ENCODE results near the gene C5orf15.

DNA sequence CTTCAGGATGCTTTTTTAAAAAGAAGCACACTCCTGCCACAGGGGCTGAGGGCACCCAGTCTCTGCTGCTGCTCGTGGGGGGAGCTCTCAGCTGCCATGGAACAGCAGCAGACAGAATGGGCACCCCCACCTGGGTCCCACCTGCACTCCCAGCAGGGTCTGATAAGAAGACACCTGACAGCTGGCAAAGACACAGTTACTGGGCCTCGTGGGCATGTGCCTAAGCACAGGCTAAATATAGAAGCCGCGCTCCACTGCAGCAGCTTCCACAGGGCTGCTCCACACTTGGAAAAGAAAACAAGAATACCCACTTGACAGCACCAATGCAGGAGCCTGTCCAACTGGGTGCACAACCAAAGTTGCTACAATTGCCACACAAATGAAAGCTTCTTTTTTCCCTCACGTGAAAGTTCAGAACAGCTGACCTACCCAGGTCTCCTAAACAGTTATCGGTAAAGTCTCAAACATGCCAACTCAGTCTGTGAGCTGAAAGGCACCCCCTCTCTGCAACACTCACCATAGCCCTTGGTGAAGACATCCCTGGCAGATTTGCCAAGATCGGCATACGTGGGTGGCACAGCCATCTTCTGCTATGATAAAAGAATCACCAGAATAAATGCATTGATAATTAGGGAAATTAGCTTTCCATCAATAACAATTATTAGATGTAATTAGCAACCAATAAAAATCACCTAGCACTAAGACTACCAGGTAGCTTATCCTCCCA, 24.2 kb upstream of the C5orf15 start:
- no peak for TF ChIP-seq POLR2AphosphoS5 (IDR thresholded peaks at IDR 0.05; ENCODE audit: low read depth)
- no peak for TF ChIP-seq CTCF (conservative IDR thresholded peaks at IDR 0.05; ENCODE audit: low read depth in 2 of 2)
- TF ChIP-seq STAT1 (IDR thresholded peaks at IDR 0.05; ENCODE audit: unreplicated experiment) = no peak
- TF ChIP-seq CREB1 (CRISPR knock-in tag; IDR thresholded peaks at IDR 0.05; ENCODE audit: low read depth) = no peak
- TF ChIP-seq EZH2 (IDR thresholded peaks at IDR 0.05; ENCODE audit: low read depth, unreplicated experiment) = no peak
- TF ChIP-seq, protein P1, sequence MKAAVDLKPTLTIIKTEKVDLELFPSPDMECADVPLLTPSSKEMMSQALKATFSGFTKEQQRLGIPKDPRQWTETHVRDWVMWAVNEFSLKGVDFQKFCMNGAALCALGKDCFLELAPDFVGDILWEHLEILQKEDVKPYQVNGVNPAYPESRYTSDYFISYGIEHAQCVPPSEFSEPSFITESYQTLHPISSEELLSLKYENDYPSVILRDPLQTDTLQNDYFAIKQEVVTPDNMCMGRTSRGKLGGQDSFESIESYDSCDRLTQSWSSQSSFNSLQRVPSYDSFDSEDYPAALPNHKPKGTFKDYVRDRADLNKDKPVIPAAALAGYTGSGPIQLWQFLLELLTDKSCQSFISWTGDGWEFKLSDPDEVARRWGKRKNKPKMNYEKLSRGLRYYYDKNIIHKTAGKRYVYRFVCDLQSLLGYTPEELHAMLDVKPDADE (IDR thresholded peaks at IDR 0.05) = no peak
- no peak for TF ChIP-seq EZH2phosphoT487 (IDR thresholded peaks at IDR 0.05; ENCODE audit: unreplicated experiment)
- TF ChIP-seq, protein P2, sequence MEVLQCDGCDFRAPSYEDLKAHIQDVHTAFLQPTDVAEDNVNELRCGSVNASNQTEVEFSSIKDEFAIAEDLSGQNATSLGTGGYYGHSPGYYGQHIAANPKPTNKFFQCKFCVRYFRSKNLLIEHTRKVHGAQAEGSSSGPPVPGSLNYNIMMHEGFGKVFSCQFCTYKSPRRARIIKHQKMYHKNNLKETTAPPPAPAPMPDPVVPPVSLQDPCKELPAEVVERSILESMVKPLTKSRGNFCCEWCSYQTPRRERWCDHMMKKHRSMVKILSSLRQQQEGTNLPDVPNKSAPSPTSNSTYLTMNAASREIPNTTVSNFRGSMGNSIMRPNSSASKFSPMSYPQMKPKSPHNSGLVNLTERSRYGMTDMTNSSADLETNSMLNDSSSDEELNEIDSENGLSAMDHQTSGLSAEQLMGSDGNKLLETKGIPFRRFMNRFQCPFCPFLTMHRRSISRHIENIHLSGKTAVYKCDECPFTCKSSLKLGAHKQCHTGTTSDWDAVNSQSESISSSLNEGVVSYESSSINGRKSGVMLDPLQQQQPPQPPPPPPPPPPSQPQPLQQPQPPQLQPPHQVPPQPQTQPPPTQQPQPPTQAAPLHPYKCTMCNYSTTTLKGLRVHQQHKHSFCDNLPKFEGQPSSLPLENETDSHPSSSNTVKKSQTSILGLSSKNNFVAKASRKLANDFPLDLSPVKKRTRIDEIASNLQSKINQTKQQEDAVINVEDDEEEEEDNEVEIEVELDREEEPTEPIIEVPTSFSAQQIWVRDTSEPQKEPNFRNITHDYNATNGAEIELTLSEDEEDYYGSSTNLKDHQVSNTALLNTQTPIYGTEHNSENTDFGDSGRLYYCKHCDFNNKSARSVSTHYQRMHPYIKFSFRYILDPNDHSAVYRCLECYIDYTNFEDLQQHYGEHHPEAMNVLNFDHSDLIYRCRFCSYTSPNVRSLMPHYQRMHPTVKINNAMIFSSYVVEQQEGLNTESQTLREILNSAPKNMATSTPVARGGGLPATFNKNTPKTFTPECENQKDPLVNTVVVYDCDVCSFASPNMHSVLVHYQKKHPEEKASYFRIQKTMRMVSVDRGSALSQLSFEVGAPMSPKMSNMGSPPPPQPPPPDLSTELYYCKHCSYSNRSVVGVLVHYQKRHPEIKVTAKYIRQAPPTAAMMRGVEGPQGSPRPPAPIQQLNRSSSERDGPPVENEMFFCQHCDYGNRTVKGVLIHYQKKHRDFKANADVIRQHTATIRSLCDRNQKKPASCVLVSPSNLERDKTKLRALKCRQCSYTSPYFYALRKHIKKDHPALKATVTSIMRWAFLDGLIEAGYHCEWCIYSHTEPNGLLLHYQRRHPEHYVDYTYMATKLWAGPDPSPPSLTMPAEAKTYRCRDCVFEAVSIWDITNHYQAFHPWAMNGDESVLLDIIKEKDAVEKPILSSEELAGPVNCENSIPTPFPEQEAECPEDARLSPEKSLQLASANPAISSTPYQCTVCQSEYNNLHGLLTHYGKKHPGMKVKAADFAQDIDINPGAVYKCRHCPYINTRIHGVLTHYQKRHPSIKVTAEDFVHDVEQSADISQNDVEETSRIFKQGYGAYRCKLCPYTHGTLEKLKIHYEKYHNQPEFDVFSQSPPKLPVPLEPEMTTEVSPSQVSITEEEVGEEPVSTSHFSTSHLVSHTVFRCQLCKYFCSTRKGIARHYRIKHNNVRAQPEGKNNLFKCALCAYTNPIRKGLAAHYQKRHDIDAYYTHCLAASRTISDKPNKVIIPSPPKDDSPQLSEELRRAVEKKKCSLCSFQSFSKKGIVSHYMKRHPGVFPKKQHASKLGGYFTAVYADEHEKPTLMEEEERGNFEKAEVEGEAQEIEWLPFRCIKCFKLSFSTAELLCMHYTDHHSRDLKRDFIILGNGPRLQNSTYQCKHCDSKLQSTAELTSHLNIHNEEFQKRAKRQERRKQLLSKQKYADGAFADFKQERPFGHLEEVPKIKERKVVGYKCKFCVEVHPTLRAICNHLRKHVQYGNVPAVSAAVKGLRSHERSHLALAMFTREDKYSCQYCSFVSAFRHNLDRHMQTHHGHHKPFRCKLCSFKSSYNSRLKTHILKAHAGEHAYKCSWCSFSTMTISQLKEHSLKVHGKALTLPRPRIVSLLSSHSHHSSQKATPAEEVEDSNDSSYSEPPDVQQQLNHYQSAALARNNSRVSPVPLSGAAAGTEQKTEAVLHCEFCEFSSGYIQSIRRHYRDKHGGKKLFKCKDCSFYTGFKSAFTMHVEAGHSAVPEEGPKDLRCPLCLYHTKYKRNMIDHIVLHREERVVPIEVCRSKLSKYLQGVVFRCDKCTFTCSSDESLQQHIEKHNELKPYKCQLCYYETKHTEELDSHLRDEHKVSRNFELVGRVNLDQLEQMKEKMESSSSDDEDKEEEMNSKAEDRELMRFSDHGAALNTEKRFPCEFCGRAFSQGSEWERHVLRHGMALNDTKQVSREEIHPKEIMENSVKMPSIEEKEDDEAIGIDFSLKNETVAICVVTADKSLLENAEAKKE (CRISPR knock-in tag; IDR thresholded peaks at IDR 0.05) = no peak
- TF ChIP-seq, protein P3, sequence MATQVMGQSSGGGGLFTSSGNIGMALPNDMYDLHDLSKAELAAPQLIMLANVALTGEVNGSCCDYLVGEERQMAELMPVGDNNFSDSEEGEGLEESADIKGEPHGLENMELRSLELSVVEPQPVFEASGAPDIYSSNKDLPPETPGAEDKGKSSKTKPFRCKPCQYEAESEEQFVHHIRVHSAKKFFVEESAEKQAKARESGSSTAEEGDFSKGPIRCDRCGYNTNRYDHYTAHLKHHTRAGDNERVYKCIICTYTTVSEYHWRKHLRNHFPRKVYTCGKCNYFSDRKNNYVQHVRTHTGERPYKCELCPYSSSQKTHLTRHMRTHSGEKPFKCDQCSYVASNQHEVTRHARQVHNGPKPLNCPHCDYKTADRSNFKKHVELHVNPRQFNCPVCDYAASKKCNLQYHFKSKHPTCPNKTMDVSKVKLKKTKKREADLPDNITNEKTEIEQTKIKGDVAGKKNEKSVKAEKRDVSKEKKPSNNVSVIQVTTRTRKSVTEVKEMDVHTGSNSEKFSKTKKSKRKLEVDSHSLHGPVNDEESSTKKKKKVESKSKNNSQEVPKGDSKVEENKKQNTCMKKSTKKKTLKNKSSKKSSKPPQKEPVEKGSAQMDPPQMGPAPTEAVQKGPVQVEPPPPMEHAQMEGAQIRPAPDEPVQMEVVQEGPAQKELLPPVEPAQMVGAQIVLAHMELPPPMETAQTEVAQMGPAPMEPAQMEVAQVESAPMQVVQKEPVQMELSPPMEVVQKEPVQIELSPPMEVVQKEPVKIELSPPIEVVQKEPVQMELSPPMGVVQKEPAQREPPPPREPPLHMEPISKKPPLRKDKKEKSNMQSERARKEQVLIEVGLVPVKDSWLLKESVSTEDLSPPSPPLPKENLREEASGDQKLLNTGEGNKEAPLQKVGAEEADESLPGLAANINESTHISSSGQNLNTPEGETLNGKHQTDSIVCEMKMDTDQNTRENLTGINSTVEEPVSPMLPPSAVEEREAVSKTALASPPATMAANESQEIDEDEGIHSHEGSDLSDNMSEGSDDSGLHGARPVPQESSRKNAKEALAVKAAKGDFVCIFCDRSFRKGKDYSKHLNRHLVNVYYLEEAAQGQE (IDR thresholded peaks at IDR 0.05; ENCODE audit: unreplicated experiment) = no peak
